GM23338 (cell line): ENCODE results near the gene ADRA2B. TPM values are rescaled to one million over a fixed set of nuclear protein-coding genes. Genes with fewer than 3 reads are reported as not detected.

ENCODE experiments used
- ATAC-seq: fragments of 200-7000 bp; cut with Tn5 transposase; 3 replicates; pipeline ENCODE4 v1.9.1; 2020
- DNase-seq: peaks from one replicate; pipeline ENCODE4 v3.0.0-alpha.2; 2015; ENCODE audit warnings: low spot score
- H2AFZ ChIP-seq: fragments of 200-600 bp; sonication (generic); 2 replicates; pipeline ENCODE4 v1.8.0; 2016; ENCODE audit warnings: antibody characterized with exemption, mild to moderate bottlenecking, moderate library complexity
- H3F3A ChIP-seq: fragments of 200-600 bp; sonication (generic); replicated peaks from 2 replicates; pipeline ENCODE4 v1.8.0; 2017; ENCODE audit warnings: antibody characterized with exemption, mixed run types, low read depth
- H3K27ac ChIP-seq: fragments of 200-600 bp; sonication (generic); 2 replicates; pipeline ENCODE4 v1.6.1; 2016; ENCODE audit warnings: low read depth
- H3K27me3 ChIP-seq: fragments of 200-600 bp; sonication (generic); 2 replicates; pipeline ENCODE4 v1.8.0; 2016; ENCODE audit warnings: mild to moderate bottlenecking, mixed run types, moderate library complexity; ENCODE audit not compliant: insufficient read depth
- H3K36me3 ChIP-seq: fragments of 200-600 bp; sonication (generic); 2 replicates; pipeline ENCODE4 v1.8.0; 2016; ENCODE audit warnings: mild to moderate bottlenecking; ENCODE audit not compliant: insufficient read depth
- H3K4me1 ChIP-seq: fragments of 200-600 bp; sonication (generic); 2 replicates; pipeline ENCODE4 v1.8.0; 2016; ENCODE audit warnings: mild to moderate bottlenecking, moderate library complexity; ENCODE audit not compliant: insufficient read depth
- H3K4me2 ChIP-seq: fragments of 200-600 bp; sonication (generic); 2 replicates; pipeline ENCODE4 v1.7.1; 2017; ENCODE audit warnings: mixed run types
- H3K4me3 ChIP-seq: fragments of 200-600 bp; sonication (generic); 2 replicates; pipeline ENCODE4 v1.6.1; 2016; ENCODE audit warnings: mixed run types
- H3K79me2 ChIP-seq: fragments of 200-600 bp; sonication (generic); replicated peaks from 2 replicates; pipeline ENCODE4 v1.8.0; 2017; ENCODE audit warnings: mild to moderate bottlenecking; ENCODE audit not compliant: insufficient read depth
- H3K9me2 ChIP-seq: fragments of 200-600 bp; sonication (generic); 2 replicates; pipeline ENCODE4 v1.8.0; 2017; ENCODE audit not compliant: insufficient read depth
- H4K20me1 ChIP-seq: fragments of 200-600 bp; sonication (generic); replicated peaks from 2 replicates; pipeline ENCODE4 v1.8.0; 2017; ENCODE audit warnings: mild to moderate bottlenecking; ENCODE audit not compliant: insufficient read depth
- H3K27ac Mint-ChIP-seq: 2 replicates; pipeline ENCODE4 v1.8.0; 2020; ENCODE audit warnings: inconsistent platforms, mild to moderate bottlenecking, moderate library complexity, mixed read lengths
- H3K27me3 Mint-ChIP-seq: 3 replicates; pipeline ENCODE4 v1.8.0; 2022; ENCODE audit warnings: low read depth, mild to moderate bottlenecking, moderate library complexity, mixed read lengths, inconsistent platforms; ENCODE audit not compliant: insufficient read depth, poor library complexity
- H3K36me3 Mint-ChIP-seq: 3 replicates; pipeline ENCODE4 v1.8.0; 2021; ENCODE audit warnings: low read depth, mild to moderate bottlenecking, inconsistent platforms, moderate library complexity, mixed read lengths
- H3K4me1 Mint-ChIP-seq: 3 replicates; pipeline ENCODE4 v1.8.0; 2020; ENCODE audit warnings: mild to moderate bottlenecking, inconsistent platforms, mixed read lengths
- H3K4me3 Mint-ChIP-seq: 3 replicates; pipeline ENCODE4 v1.8.0; 2021; ENCODE audit warnings: moderate library complexity, mild to moderate bottlenecking, inconsistent platforms, mixed read lengths
- H3K9me3 Mint-ChIP-seq: 3 replicates; pipeline ENCODE4 v1.8.0; 2020; ENCODE audit warnings: moderate library complexity, mild to moderate bottlenecking, inconsistent platforms, mixed read lengths
- CREB1 ChIP-seq: fragments of 250-450 bp; sonication (Bioruptor Pico); IDR thresholded peaks from 2 replicates; pipeline ENCODE4 v1.5.0; 2020; ENCODE audit warnings: low read depth, mild to moderate bottlenecking, moderate library complexity
- EZH2 ChIP-seq: fragments of 200-600 bp; sonication (generic); IDR thresholded peaks from one replicate; pipeline ENCODE4 v1.8.0; 2017; ENCODE audit warnings: antibody characterized with exemption, mild to moderate bottlenecking, low read depth; ENCODE audit not compliant: unreplicated experiment
- JUNB ChIP-seq: IDR thresholded peaks from one replicate; pipeline ENCODE4 v1.6.1; 2016; ENCODE audit warnings: antibody characterized with exemption; ENCODE audit not compliant: unreplicated experiment
- NANOG ChIP-seq: IDR thresholded peaks from 2 replicates; pipeline ENCODE4 v1.6.1; 2016; ENCODE audit warnings: antibody characterized with exemption, borderline replicate concordance
- POLR2AphosphoS5 ChIP-seq: IDR thresholded peaks from 2 replicates; pipeline ENCODE4 v1.6.1; 2016; ENCODE audit warnings: antibody characterized with exemption, low read depth
- ZNF331 ChIP-seq: fragments of 250-450 bp; sonication (Bioruptor Pico); IDR thresholded peaks from 2 replicates; pipeline ENCODE4 v1.5.0; 2020; ENCODE audit warnings: low read depth, mild to moderate bottlenecking, moderate library complexity
- polyA plus RNA-seq: library from polyadenylated mRNA; unstranded; fragments of >200 nt; fragmentation: Nextera tagmentation; extraction: Ambion mirVana; gene quantifications from 2 replicates; pipeline ENCODE4 v1.2.1, GENCODE V29; 2016
- total RNA-seq: library from RNA; depleted of rRNA; stranded (reverse); fragments of >200 nt; shearing (Covaris generic); gene quantifications from 2 replicates; pipeline ENCODE4 v1.2.3, GENCODE V29; 2014
- TF ChIP-seq, protein P1 (sequence below): IDR thresholded peaks from one replicate; pipeline ENCODE4 v1.6.1; 2018; ENCODE audit warnings: antibody characterized with exemption; ENCODE audit not compliant: unreplicated experiment
- TF ChIP-seq, protein P2 (sequence below): fragments of 250-450 bp; sonication (Bioruptor Pico); IDR thresholded peaks from 2 replicates; pipeline ENCODE4 v1.5.0; 2020; ENCODE audit warnings: mild to moderate bottlenecking, moderate library complexity

ADRA2B gene
- total and polyA plus RNA-seq, 2 experiments from 2014 or later = 1.7 to 5.9 TPM

DNA sequence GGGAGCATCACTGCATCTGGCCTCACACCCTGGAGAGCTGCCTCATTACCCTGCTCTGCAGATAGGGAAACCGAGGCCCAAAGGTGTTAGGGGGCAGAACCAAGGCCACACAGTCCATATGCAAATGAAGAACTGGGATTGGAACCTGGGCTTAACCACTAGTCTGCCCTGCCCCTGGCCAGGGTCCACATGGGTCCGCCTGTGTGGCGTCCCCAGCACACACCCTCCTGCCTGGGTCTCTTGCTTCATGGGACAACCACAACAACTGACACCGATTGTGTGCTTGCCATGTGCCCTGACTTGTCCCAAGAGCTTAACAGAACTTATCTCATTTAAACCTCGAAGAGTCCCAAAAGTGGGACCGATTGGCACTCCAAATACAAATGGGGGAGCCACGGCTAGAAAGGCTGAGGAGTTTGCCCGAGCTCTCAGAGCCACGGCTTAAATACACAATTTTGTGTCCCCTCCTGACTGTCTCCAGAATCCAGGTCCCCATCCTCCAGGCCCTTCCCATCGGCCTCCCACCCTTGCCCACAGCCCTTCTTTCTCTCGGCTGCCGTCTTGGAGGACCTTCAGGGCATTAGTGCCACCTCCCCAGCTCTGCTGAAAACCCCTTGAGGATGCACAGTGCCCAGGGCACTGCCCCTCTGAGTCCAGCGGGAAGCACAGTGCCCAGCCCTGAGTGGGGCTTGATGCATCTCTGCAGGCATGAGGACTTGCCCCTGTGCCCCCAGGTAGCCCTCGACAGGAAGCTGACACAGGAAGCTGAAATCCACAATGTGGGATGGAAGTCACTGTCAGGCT is 34.6 kb upstream of the ADRA2B start:
- H3K9me2 ChIP-seq = no peaks in the 10 kb centered on the region
- H2AFZ ChIP-seq = no peak overlapping the region
- DNase-seq (no peak), ATAC-seq (no peak)
- Mint-ChIP-seq H3K4me1 (peaks cover 31% of the 10 kb centered on the region), H3K9me3 (no peaks in the 10 kb centered on the region), H3K4me3 (no peak overlapping the region), H3K27me3 (peaks cover 18% of the 10 kb centered on the region), H3K27ac (no peak overlapping the region; the same call in 1 of the 2 replicates), H3K36me3 (no peaks in the 10 kb centered on the region; the same call in 2 of the 3 replicates)
- H3K36me3 ChIP-seq = no peaks in the 10 kb centered on the region
- no peaks in the 10 kb centered on the region; the same call in none of the 2 replicates for H3F3A ChIP-seq
- H3K27ac ChIP-seq = no peak overlapping the region
- H3K4me1 ChIP-seq = peaks cover 21% of the 10 kb centered on the region
- peaks cover 8% of the 10 kb centered on the region for H3K27me3 ChIP-seq
- no peak overlapping the region for H3K4me2 ChIP-seq
- H4K20me1 ChIP-seq = no peaks in the 10 kb centered on the region
- no peak overlapping the region for H3K4me3 ChIP-seq
- TF ChIP-seq JUNB (no peak), CREB1 (no peak), EZH2 (no peak), ZNF331 (CRISPR knock-in tag) (no peak), NANOG (no peak), POLR2AphosphoS5 (no peak)
- TF ChIP-seq, protein P1, sequence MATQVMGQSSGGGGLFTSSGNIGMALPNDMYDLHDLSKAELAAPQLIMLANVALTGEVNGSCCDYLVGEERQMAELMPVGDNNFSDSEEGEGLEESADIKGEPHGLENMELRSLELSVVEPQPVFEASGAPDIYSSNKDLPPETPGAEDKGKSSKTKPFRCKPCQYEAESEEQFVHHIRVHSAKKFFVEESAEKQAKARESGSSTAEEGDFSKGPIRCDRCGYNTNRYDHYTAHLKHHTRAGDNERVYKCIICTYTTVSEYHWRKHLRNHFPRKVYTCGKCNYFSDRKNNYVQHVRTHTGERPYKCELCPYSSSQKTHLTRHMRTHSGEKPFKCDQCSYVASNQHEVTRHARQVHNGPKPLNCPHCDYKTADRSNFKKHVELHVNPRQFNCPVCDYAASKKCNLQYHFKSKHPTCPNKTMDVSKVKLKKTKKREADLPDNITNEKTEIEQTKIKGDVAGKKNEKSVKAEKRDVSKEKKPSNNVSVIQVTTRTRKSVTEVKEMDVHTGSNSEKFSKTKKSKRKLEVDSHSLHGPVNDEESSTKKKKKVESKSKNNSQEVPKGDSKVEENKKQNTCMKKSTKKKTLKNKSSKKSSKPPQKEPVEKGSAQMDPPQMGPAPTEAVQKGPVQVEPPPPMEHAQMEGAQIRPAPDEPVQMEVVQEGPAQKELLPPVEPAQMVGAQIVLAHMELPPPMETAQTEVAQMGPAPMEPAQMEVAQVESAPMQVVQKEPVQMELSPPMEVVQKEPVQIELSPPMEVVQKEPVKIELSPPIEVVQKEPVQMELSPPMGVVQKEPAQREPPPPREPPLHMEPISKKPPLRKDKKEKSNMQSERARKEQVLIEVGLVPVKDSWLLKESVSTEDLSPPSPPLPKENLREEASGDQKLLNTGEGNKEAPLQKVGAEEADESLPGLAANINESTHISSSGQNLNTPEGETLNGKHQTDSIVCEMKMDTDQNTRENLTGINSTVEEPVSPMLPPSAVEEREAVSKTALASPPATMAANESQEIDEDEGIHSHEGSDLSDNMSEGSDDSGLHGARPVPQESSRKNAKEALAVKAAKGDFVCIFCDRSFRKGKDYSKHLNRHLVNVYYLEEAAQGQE = no peak
- TF ChIP-seq, protein P2, sequence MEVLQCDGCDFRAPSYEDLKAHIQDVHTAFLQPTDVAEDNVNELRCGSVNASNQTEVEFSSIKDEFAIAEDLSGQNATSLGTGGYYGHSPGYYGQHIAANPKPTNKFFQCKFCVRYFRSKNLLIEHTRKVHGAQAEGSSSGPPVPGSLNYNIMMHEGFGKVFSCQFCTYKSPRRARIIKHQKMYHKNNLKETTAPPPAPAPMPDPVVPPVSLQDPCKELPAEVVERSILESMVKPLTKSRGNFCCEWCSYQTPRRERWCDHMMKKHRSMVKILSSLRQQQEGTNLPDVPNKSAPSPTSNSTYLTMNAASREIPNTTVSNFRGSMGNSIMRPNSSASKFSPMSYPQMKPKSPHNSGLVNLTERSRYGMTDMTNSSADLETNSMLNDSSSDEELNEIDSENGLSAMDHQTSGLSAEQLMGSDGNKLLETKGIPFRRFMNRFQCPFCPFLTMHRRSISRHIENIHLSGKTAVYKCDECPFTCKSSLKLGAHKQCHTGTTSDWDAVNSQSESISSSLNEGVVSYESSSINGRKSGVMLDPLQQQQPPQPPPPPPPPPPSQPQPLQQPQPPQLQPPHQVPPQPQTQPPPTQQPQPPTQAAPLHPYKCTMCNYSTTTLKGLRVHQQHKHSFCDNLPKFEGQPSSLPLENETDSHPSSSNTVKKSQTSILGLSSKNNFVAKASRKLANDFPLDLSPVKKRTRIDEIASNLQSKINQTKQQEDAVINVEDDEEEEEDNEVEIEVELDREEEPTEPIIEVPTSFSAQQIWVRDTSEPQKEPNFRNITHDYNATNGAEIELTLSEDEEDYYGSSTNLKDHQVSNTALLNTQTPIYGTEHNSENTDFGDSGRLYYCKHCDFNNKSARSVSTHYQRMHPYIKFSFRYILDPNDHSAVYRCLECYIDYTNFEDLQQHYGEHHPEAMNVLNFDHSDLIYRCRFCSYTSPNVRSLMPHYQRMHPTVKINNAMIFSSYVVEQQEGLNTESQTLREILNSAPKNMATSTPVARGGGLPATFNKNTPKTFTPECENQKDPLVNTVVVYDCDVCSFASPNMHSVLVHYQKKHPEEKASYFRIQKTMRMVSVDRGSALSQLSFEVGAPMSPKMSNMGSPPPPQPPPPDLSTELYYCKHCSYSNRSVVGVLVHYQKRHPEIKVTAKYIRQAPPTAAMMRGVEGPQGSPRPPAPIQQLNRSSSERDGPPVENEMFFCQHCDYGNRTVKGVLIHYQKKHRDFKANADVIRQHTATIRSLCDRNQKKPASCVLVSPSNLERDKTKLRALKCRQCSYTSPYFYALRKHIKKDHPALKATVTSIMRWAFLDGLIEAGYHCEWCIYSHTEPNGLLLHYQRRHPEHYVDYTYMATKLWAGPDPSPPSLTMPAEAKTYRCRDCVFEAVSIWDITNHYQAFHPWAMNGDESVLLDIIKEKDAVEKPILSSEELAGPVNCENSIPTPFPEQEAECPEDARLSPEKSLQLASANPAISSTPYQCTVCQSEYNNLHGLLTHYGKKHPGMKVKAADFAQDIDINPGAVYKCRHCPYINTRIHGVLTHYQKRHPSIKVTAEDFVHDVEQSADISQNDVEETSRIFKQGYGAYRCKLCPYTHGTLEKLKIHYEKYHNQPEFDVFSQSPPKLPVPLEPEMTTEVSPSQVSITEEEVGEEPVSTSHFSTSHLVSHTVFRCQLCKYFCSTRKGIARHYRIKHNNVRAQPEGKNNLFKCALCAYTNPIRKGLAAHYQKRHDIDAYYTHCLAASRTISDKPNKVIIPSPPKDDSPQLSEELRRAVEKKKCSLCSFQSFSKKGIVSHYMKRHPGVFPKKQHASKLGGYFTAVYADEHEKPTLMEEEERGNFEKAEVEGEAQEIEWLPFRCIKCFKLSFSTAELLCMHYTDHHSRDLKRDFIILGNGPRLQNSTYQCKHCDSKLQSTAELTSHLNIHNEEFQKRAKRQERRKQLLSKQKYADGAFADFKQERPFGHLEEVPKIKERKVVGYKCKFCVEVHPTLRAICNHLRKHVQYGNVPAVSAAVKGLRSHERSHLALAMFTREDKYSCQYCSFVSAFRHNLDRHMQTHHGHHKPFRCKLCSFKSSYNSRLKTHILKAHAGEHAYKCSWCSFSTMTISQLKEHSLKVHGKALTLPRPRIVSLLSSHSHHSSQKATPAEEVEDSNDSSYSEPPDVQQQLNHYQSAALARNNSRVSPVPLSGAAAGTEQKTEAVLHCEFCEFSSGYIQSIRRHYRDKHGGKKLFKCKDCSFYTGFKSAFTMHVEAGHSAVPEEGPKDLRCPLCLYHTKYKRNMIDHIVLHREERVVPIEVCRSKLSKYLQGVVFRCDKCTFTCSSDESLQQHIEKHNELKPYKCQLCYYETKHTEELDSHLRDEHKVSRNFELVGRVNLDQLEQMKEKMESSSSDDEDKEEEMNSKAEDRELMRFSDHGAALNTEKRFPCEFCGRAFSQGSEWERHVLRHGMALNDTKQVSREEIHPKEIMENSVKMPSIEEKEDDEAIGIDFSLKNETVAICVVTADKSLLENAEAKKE (CRISPR knock-in tag) = no peak
- no peaks in the 10 kb centered on the region for H3K79me2 ChIP-seq
